MCF 10A (cell line): ENCODE results near the gene ACAN. TPM values are rescaled to one million over a fixed set of nuclear protein-coding genes. Genes with fewer than 3 reads are reported as not detected.

Experiments used
- BruUV-seq: library from RNA; stranded (reverse); fragments of 400-500 nt; replicated peaks from 2 replicates; lab custom pipeline; 2021; lab: Mats Ljungman, UMichigan
- CTCF ChIA-PET: fragments of 300-600 bp; sonication (Branson Sonifier 250); formaldehyde crosslinking; extraction: SDS; loops from one replicate; lab custom pipeline; 2021; ENCODE audit warnings: antibody characterized with exemption, inconsistent platforms; lab: Yijun Ruan, JAX
- POLR2A ChIA-PET: fragments of 300-600, 350-650 bp; sonication (Branson Sonifier 250); formaldehyde crosslinking; extraction: SDS; loops from one replicate; lab custom pipeline; 2020; ENCODE audit warnings: antibody characterized with exemption, inconsistent platforms; lab: Yijun Ruan, JAX
- DNase-seq: peaks from one replicate; pipeline ENCODE4 v3.0.0-alpha.2; 2018; ENCODE audit not compliant: unreplicated experiment
- H3K27ac Mint-ChIP-seq: one replicate; pipeline ENCODE4 v1.8.0; 2022; ENCODE audit warnings: mild to moderate bottlenecking, low read depth, mixed read lengths; ENCODE audit not compliant: unreplicated experiment
- H3K27me3 Mint-ChIP-seq: one replicate; pipeline ENCODE4 v1.8.0; 2022; ENCODE audit warnings: mixed read lengths; ENCODE audit not compliant: insufficient read depth, unreplicated experiment
- H3K36me3 Mint-ChIP-seq: one replicate; pipeline ENCODE4 v1.8.0; 2022; ENCODE audit warnings: mild to moderate bottlenecking, moderate library complexity, mixed read lengths; ENCODE audit not compliant: insufficient read depth, unreplicated experiment
- H3K4me1 Mint-ChIP-seq: one replicate; pipeline ENCODE4 v1.8.0; 2022; ENCODE audit warnings: mixed read lengths; ENCODE audit not compliant: insufficient read depth, unreplicated experiment
- H3K4me3 Mint-ChIP-seq: one replicate; pipeline ENCODE4 v1.8.0; 2022; ENCODE audit warnings: mild to moderate bottlenecking, moderate library complexity, mixed read lengths; ENCODE audit not compliant: unreplicated experiment
- H3K9me3 Mint-ChIP-seq: one replicate; pipeline ENCODE4 v1.8.0; 2022; ENCODE audit warnings: mixed read lengths; ENCODE audit not compliant: unreplicated experiment
- intact Hi-C: fragments of 100-400 bp; cut with micrococcal nuclease; formaldehyde crosslinking; loops from 2 replicates; pipeline ENCODE4 v1.14.1; 2022
- total RNA-seq: library from RNA; stranded (reverse); gene quantifications from 2 replicates; pipeline ENCODE4 v1.2.3, GENCODE V29; 2022
- TF ChIP-seq, protein P1 (sequence below): fragments of 200-600 bp; IDR thresholded peaks from one replicate; pipeline ENCODE4 v1.8.0; 2022; ENCODE audit warnings: antibody characterized with exemption, mild to moderate bottlenecking; ENCODE audit not compliant: unreplicated experiment

The ACAN gene
- total RNA-seq, 1 experiment from 2014 or later = not detected

GRCh38 chr15:88911766-88912118, 108.5 kb downstream of the ACAN start:
- Mint-ChIP-seq H3K4me1 (peaks cover 30% of the 10 kb centered on the region), H3K4me3 (peak overlapping the region; percentile 95), H3K36me3 (peaks cover 50% of the 10 kb centered on the region), H3K27me3 (no peaks in the 10 kb centered on the region), H3K9me3 (no peaks in the 10 kb centered on the region), H3K27ac (peak overlapping the region; percentile 74)
- POLR2A ChIA-PET = interaction anchor here (0.6 to 2.0 kb wide), 19 partner anchors 8 to 334 kb away, joined by 3 to 17 read pairs (median 4); partner anchors contain the start of gene ABHD2
- TF ChIP-seq, protein P1, sequence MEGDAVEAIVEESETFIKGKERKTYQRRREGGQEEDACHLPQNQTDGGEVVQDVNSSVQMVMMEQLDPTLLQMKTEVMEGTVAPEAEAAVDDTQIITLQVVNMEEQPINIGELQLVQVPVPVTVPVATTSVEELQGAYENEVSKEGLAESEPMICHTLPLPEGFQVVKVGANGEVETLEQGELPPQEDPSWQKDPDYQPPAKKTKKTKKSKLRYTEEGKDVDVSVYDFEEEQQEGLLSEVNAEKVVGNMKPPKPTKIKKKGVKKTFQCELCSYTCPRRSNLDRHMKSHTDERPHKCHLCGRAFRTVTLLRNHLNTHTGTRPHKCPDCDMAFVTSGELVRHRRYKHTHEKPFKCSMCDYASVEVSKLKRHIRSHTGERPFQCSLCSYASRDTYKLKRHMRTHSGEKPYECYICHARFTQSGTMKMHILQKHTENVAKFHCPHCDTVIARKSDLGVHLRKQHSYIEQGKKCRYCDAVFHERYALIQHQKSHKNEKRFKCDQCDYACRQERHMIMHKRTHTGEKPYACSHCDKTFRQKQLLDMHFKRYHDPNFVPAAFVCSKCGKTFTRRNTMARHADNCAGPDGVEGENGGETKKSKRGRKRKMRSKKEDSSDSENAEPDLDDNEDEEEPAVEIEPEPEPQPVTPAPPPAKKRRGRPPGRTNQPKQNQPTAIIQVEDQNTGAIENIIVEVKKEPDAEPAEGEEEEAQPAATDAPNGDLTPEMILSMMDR = no peak
- no TSS peak for BruUV-seq
- intact Hi-C loops = loop anchor here (2.0 kb wide), 1 partner anchor 105 kb away; no protein-coding TSS in a partner anchor
- DNase-seq = peak; percentile 91
- CTCF ChIA-PET = interaction anchor here (0.6 to 2.6 kb wide), 21 partner anchors 8 to 266 kb away, joined by 3 to 21 read pairs (median 4); no protein-coding TSS in a partner anchor

- H3K36me3 Mint-ChIP-seq = peaks cover 43% of the 10 kb centered on the region
- intact Hi-C loops = loop anchor here (2.0 kb wide), 1 partner anchor 104 kb away; no protein-coding TSS in a partner anchor
- no TSS peak for BruUV-seq
- ChIA-PET POLR2A (interaction anchor here (0.7 to 2.1 kb wide), 14 partner anchors 8 to 274 kb away, joined by 3 to 17 read pairs (median 4); partner anchors contain the start of gene ABHD2), CTCF (interaction anchor here (0.5 to 2.6 kb wide), 12 partner anchors 8 to 265 kb away, joined by 3 to 21 read pairs (median 4); no protein-coding TSS in a partner anchor)
- peaks cover 30% of the 10 kb centered on the region for H3K4me1 Mint-ChIP-seq
- peak overlapping the region; percentile 95 for H3K4me3 Mint-ChIP-seq
- TF ChIP-seq, protein P1 = no peak
- peak; percentile 36 for DNase-seq
- H3K27me3 Mint-ChIP-seq = no peaks in the 10 kb centered on the region
- peak overlapping the region; percentile 74 for H3K27ac Mint-ChIP-seq
- H3K9me3 Mint-ChIP-seq = no peaks in the 10 kb centered on the region
Observed at GRCh38 chr15:88912500-88912921, 109.3 kb downstream of the ACAN start.

GRCh38 chr15:88913017-88913849, 110.0 kb downstream of the ACAN start, which contains the start of gene MFGE8:
Gene MFGE8, minus strand, starts transcription at chr15:88913379. Its CDS starts 60 bp downstream, at chr15:88913319.
- ChIA-PET POLR2A (interaction anchor here (0.6 to 2.1 kb wide), 13 partner anchors 8 to 275 kb away, joined by 3 to 17 read pairs (median 5); partner anchors contain the start of genes ABHD2 and ISG20), CTCF (interaction anchor here (0.5 to 2.6 kb wide), 4 partner anchors 10 to 104 kb away, joined by 3 to 9 read pairs (median 4); no protein-coding TSS in a partner anchor)
- no peaks in the 10 kb centered on the region for H3K9me3 Mint-ChIP-seq
- BruUV-seq = no TSS peak
- H3K4me3 Mint-ChIP-seq = peak within 1 kb of the TSS; percentile 95
- no peaks in the 10 kb centered on the region for H3K27me3 Mint-ChIP-seq
- intact Hi-C loops = loop anchor here (2.0 kb wide), 1 partner anchor 104 kb away; no protein-coding TSS in a partner anchor
- peaks cover 33% of the 10 kb centered on the region for H3K4me1 Mint-ChIP-seq
- DNase-seq = peak; percentile 80
- peak within 1 kb of the TSS; percentile 89 for H3K27ac Mint-ChIP-seq
- TF ChIP-seq, protein P1 = no peak
- peaks cover 41% of the 10 kb centered on the region for H3K36me3 Mint-ChIP-seq
